HAP-1 (cell line): ENCODE results near the gene MBNL2.

Experiments
- DNase-seq, 2 experiments: peaks; one replicate each; pipeline ENCODE4 v3.0.0-alpha.2; 2016 to 2020; ENCODE audit warnings: low spot score in 2 of 2
- H3K27me3 ChIP-seq: fragments of 250-450 bp; sonication (Bioruptor Pico); 2 replicates; pipeline ENCODE4 v1.5.1; 2020; ENCODE audit warnings: low read depth, mild to moderate bottlenecking, moderate library complexity
- H3K36me3 ChIP-seq: fragments of 250-450 bp; sonication (Bioruptor Pico); replicated peaks from 2 replicates; pipeline ENCODE4 v1.5.1; 2020; ENCODE audit warnings: mild to moderate bottlenecking
- H3K4me1 ChIP-seq: fragments of 250-450 bp; sonication (Bioruptor Pico); 2 replicates; pipeline ENCODE4 v1.5.1; 2020; ENCODE audit warnings: mild to moderate bottlenecking
- H3K4me3 ChIP-seq: fragments of 250-450 bp; sonication (Bioruptor Pico); 2 replicates; pipeline ENCODE4 v1.5.1; 2020; ENCODE audit warnings: mild to moderate bottlenecking, moderate library complexity
- H3K9me3 ChIP-seq: fragments of 250-450 bp; sonication (Bioruptor Pico); 2 replicates; pipeline ENCODE4 v1.5.1; 2020; ENCODE audit warnings: mild to moderate bottlenecking, moderate library complexity
- in situ Hi-C: fragments of 300-500 bp; cut with MboI; formaldehyde crosslinking; loops from 3 replicates; pipeline ENCODE4 v1.14.3; 2020; ENCODE audit warnings: low sequenced_read_pairs, inconsistent platforms, mixed read lengths

MBNL2 gene

GRCh38 chr13:97243915-97244781 is 22.0 kb downstream of the MBNL2 start:
- H3K27me3 ChIP-seq, result no peaks in the 10 kb centered on the region
- in situ Hi-C loops, result no loop called here
- no peak for DNase-seq
- no peaks in the 10 kb centered on the region for H3K36me3 ChIP-seq
- no peaks in the 10 kb centered on the region for H3K9me3 ChIP-seq
- H3K4me1 ChIP-seq, result peaks cover 46% of the 10 kb centered on the region
- H3K4me3 ChIP-seq, result no peak overlapping the region

GRCh38 chr13:97245011-97245410 is 22.9 kb downstream of the MBNL2 start:
- Histone ChIP-seq H3K4me3 (no peak overlapping the region), H3K27me3 (no peaks in the 10 kb centered on the region), H3K36me3 (no peaks in the 10 kb centered on the region), H3K9me3 (no peaks in the 10 kb centered on the region), H3K4me1 (peaks cover 45% of the 10 kb centered on the region)
- no peak for DNase-seq
- in situ Hi-C loops, result no loop called here

- H3K4me3 ChIP-seq, result no peak overlapping the region
- no peaks in the 10 kb centered on the region for H3K27me3 ChIP-seq
- H3K4me1 ChIP-seq, result peaks cover 37% of the 10 kb centered on the region
- in situ Hi-C loops, result no loop called here
- no peaks in the 10 kb centered on the region for H3K9me3 ChIP-seq
- H3K36me3 ChIP-seq, result no peaks in the 10 kb centered on the region
- no peak for DNase-seq
Observed at GRCh38 chr13:97246596-97247158, 24.5 kb downstream of the MBNL2 start.

- no peaks in the 10 kb centered on the region for H3K9me3 ChIP-seq
- H3K27me3 ChIP-seq, result no peaks in the 10 kb centered on the region
- peaks cover 37% of the 10 kb centered on the region for H3K4me1 ChIP-seq
- H3K4me3 ChIP-seq, result no peak overlapping the region
- DNase-seq, result no peak
- no peaks in the 10 kb centered on the region for H3K36me3 ChIP-seq
- in situ Hi-C loops, result no loop called here
Observed at GRCh38 chr13:97248243-97248642, 26.1 kb downstream of the MBNL2 start.

GRCh38 chr13:97249093-97249795 is 27.1 kb downstream of the MBNL2 start:
- peaks cover 35% of the 10 kb centered on the region for H3K4me1 ChIP-seq
- no peak for DNase-seq
- in situ Hi-C loops, result no loop called here
- no peaks in the 10 kb centered on the region for H3K36me3 ChIP-seq
- H3K9me3 ChIP-seq, result no peaks in the 10 kb centered on the region
- no peaks in the 10 kb centered on the region for H3K27me3 ChIP-seq
- H3K4me3 ChIP-seq, result no peak overlapping the region

- H3K9me3 ChIP-seq, result no peaks in the 10 kb centered on the region
- H3K27me3 ChIP-seq, result no peaks in the 10 kb centered on the region
- in situ Hi-C loops, result no loop called here
- peaks cover 28% of the 10 kb centered on the region for H3K4me1 ChIP-seq
- no peak for DNase-seq
- no peaks in the 10 kb centered on the region for H3K36me3 ChIP-seq
- no peak overlapping the region for H3K4me3 ChIP-seq
Observed at GRCh38 chr13:97249796-97250495, 27.8 kb downstream of the MBNL2 start.

- H3K4me3 ChIP-seq, result no peak overlapping the region
- H3K9me3 ChIP-seq, result no peaks in the 10 kb centered on the region
- no peaks in the 10 kb centered on the region for H3K27me3 ChIP-seq
- H3K4me1 ChIP-seq, result peaks cover 27% of the 10 kb centered on the region
- no peak for DNase-seq
- H3K36me3 ChIP-seq, result no peaks in the 10 kb centered on the region
- in situ Hi-C loops, result no loop called here
Observed at GRCh38 chr13:97250560-97250959, 28.4 kb downstream of the MBNL2 start.

- no peaks in the 10 kb centered on the region for H3K36me3 ChIP-seq
Observed at GRCh38 chr13:97252735-97253134, 30.6 kb downstream of the MBNL2 start.

GRCh38 chr13:97253581-97254293 is 31.6 kb downstream of the MBNL2 start:
- DNase-seq, result no peak
- no peaks in the 10 kb centered on the region for H3K9me3 ChIP-seq
- in situ Hi-C loops, result no loop called here
- H3K4me1 ChIP-seq, result peaks cover 22% of the 10 kb centered on the region
- no peaks in the 10 kb centered on the region for H3K36me3 ChIP-seq
- no peaks in the 10 kb centered on the region for H3K27me3 ChIP-seq
- no peak overlapping the region for H3K4me3 ChIP-seq

More at GRCh38 chr13:97252735-97253134, 30.6 kb downstream of the MBNL2 start:
- no peaks in the 10 kb centered on the region for H3K27me3 ChIP-seq
- DNase-seq, result no peak
- no peak overlapping the region for H3K4me3 ChIP-seq
- peaks cover 24% of the 10 kb centered on the region for H3K4me1 ChIP-seq
- in situ Hi-C loops, result no loop called here
- no peaks in the 10 kb centered on the region for H3K9me3 ChIP-seq

- no peak overlapping the region for H3K4me3 ChIP-seq
- no peak for DNase-seq
- H3K4me1 ChIP-seq, result peaks cover 17% of the 10 kb centered on the region
- H3K9me3 ChIP-seq, result no peaks in the 10 kb centered on the region
- in situ Hi-C loops, result no loop called here
- no peaks in the 10 kb centered on the region for H3K27me3 ChIP-seq
- no peaks in the 10 kb centered on the region for H3K36me3 ChIP-seq
Observed at GRCh38 chr13:97254816-97255215, 32.7 kb downstream of the MBNL2 start.

- H3K4me3 ChIP-seq, result no peak overlapping the region
- in situ Hi-C loops, result no loop called here
- no peaks in the 10 kb centered on the region for H3K27me3 ChIP-seq
- H3K36me3 ChIP-seq, result no peaks in the 10 kb centered on the region
- no peaks in the 10 kb centered on the region for H3K9me3 ChIP-seq
- H3K4me1 ChIP-seq, result peaks cover 18% of the 10 kb centered on the region
- DNase-seq, result no peak
Observed at GRCh38 chr13:97255515-97256021, 33.4 kb downstream of the MBNL2 start.

GRCh38 chr13:97256343-97256783 is 34.2 kb downstream of the MBNL2 start:
- Histone ChIP-seq H3K27me3 (no peaks in the 10 kb centered on the region), H3K36me3 (no peaks in the 10 kb centered on the region), H3K4me1 (peaks cover 15% of the 10 kb centered on the region), H3K4me3 (no peak overlapping the region), H3K9me3 (no peaks in the 10 kb centered on the region)
- in situ Hi-C loops, result no loop called here
- DNase-seq, result no peak

- no peak for DNase-seq
- Histone ChIP-seq H3K36me3 (no peaks in the 10 kb centered on the region), H3K27me3 (no peaks in the 10 kb centered on the region), H3K9me3 (no peaks in the 10 kb centered on the region), H3K4me1 (peaks cover 15% of the 10 kb centered on the region), H3K4me3 (no peak overlapping the region)
- in situ Hi-C loops, result no loop called here
Observed at GRCh38 chr13:97257228-97257755, 35.2 kb downstream of the MBNL2 start.
